ENCODE data around the gene ITGB1. TPM values are rescaled to one million over a fixed set of nuclear protein-coding genes. Genes with fewer than 3 reads are reported as not detected.

The ITGB1 gene
- total and polyA plus RNA-seq, 9 of the 15 experiments (the other 6 are each of a cell fraction or from before 2014, with no cell fraction given) = 40.2 to 194 (median 155) TPM

DNA sequence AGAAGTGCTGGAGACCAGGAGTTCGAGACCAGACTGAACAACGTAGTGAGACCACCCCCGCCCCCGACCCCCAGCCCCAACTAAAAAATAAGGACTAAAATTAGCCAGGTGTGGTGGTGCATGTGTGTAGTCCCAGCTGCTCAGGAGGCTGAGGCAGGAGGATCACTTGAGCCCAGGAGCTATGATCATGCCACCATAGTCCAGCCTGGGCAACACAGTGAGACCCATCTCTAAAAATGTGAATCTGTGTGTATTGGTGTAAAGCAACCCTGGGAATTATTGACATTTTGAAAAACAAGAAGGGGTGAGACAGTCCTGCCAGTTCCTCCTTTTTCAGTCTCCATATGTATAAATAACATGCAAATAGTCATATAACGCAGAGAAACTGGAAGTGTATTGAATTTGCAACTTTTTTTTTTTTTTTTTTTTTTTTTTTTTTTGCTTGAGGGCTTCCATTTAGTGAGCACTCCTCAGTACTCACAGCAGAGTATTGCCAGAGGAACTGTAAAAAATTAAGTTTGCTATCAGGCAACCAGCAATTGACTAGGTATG, 3.4 kb upstream of the ITGB1 start (continued):
- TF ChIP-seq, protein P1, sequence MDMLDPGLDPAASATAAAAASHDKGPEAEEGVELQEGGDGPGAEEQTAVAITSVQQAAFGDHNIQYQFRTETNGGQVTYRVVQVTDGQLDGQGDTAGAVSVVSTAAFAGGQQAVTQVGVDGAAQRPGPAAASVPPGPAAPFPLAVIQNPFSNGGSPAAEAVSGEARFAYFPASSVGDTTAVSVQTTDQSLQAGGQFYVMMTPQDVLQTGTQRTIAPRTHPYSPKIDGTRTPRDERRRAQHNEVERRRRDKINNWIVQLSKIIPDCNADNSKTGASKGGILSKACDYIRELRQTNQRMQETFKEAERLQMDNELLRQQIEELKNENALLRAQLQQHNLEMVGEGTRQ (CRISPR knock-in tag; IDR thresholded peaks at IDR 0.05) = no peak
- TF ChIP-seq JUNB (CRISPR knock-in tag; conservative IDR thresholded peaks at IDR 0.05) (no peak), JUND (IDR thresholded peaks at IDR 0.05; ENCODE audit: borderline replicate concordance, low read depth, low read length) (no peak), JUND (tag; IDR thresholded peaks at IDR 0.05; ENCODE audit: borderline replicate concordance, low read depth, low read length) (no peak), SAP30 (IDR thresholded peaks at IDR 0.05; ENCODE audit: borderline replicate concordance, insufficient read depth, low read depth, low read length, poor library complexity, severe bottlenecking) (no peak)
- TF ChIP-seq, protein P2, sequence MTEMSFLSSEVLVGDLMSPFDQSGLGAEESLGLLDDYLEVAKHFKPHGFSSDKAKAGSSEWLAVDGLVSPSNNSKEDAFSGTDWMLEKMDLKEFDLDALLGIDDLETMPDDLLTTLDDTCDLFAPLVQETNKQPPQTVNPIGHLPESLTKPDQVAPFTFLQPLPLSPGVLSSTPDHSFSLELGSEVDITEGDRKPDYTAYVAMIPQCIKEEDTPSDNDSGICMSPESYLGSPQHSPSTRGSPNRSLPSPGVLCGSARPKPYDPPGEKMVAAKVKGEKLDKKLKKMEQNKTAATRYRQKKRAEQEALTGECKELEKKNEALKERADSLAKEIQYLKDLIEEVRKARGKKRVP (CRISPR knock-in tag; IDR thresholded peaks at IDR 0.05) = no peak

DNA sequence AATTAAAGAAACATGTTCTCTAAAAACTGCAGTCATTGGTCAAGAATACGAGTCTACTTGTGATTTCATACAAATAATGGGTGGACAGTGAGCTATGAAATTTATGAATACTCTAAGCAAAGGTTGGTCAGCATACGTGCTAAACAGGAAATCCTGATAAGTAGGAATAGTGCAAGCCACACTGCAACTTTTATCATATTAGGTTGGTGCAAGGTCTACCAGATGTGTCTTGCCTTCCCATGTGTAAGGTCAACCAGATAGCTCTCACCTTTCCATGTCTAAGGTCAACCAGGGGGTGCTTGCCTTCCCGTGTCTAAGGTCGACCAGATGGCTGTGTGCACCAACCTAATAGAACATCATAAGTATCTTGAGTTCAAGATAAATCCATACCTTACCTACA, 2.0 kb upstream of the ITGB1 start:
- 4% methylated on average over 4 of the region's 4 CpGs for WGBS (ENCODE audit: insufficient coverage, low coverage, missing lambda C conversion rate)
- H4K20me1 ChIP-seq (replicated peaks; ENCODE audit: control insufficient read depth, insufficient read depth, low read length) = peaks cover 4% of the 10 kb centered on the region
- H3K27me3 ChIP-seq (ENCODE audit: control insufficient read depth in 2 of 2, insufficient read depth in 2 of 2, low read length in 2 of 2) = no peaks in the 10 kb centered on the region
- peak overlapping the region; percentile 37; the same call in 1 of the 2 replicates for H2AFZ ChIP-seq (ENCODE audit: low read depth, low read length)
- H3K9me1 ChIP-seq (ENCODE audit: control insufficient read depth, insufficient read depth, low read length) = no peaks in the 10 kb centered on the region
- H3K36me3 ChIP-seq (ENCODE audit: control insufficient read depth, insufficient read depth, low read length) = peaks cover 2% of the 10 kb centered on the region; the same call in 1 of the 3 replicates
- H3K9me3 ChIP-seq (replicated peaks; ENCODE audit: control insufficient read depth, insufficient read depth, low read depth, low read length) = no peaks in the 10 kb centered on the region
- intact Hi-C loops (cut with micrococcal nuclease) = loop anchor here (2.0 kb wide), 1 partner anchor 45 kb away; no protein-coding TSS in a partner anchor
- peak overlapping the region; percentile 95 for H3K4me2 ChIP-seq (ENCODE audit: insufficient read depth, low read length)
- peak overlapping the region; percentile 81 for H3K4me3 ChIP-seq
- H3K4me1 ChIP-seq (replicated peaks in 1 of 2; ENCODE audit: control insufficient read depth in 2 of 2, insufficient read depth in 2 of 2, low read length in 2 of 2) = peaks cover 10 to 34% of the 10 kb centered on the region in 2 experiments
- no TSS peak for BruUV-seq (replicated peaks)
- H3K79me2 ChIP-seq (ENCODE audit: control insufficient read depth, insufficient read depth, low read length) = peaks cover 52% of the 10 kb centered on the region
- FAIRE-seq (peak; percentile 83), ATAC-seq (peak; percentile 8; the same call in 2 of the 3 replicates), DNase-seq (ENCODE audit: extremely low read depth in 1 of 4, low spot score in 3 of 4) (peak in 3 of 4 experiments; percentile 27 to 84 (median 39))
- POLR2A ChIA-PET = interaction anchor here (0.8 to 1.5 kb wide), 4 partner anchors 11 to 47 kb away, joined by 3 to 23 read pairs (median 4); no protein-coding TSS in a partner anchor
- CTCF ChIA-PET (ENCODE audit: low intra/inter-chr PET ratio) = no interaction called here
- in situ Hi-C loops (cut with MboI) = no loop called here
- peak overlapping the region in 1 of 2 experiments; percentile 96; a peak in 2 of 4 replicates for H3K9ac ChIP-seq (ENCODE audit: insufficient read depth in 1 of 2, low read depth in 2 of 2, low read length in 2 of 2)
- peak overlapping the region; percentile 97 for H3K27ac ChIP-seq (ENCODE audit: extremely low read depth, low read depth, low read length)
- no peak for TF ChIP-seq KAT7 (CRISPR knock-in tag; IDR thresholded peaks at IDR 0.05; ENCODE audit: borderline replicate concordance)
- TF ChIP-seq NONO (IDR thresholded peaks at IDR 0.05; ENCODE audit: low read depth in 2 of 2, low read length in 1 of 2) = no peak
- no peak for TF ChIP-seq ZNF444 (CRISPR knock-in tag; IDR thresholded peaks at IDR 0.05)
- TF ChIP-seq, protein P3, sequence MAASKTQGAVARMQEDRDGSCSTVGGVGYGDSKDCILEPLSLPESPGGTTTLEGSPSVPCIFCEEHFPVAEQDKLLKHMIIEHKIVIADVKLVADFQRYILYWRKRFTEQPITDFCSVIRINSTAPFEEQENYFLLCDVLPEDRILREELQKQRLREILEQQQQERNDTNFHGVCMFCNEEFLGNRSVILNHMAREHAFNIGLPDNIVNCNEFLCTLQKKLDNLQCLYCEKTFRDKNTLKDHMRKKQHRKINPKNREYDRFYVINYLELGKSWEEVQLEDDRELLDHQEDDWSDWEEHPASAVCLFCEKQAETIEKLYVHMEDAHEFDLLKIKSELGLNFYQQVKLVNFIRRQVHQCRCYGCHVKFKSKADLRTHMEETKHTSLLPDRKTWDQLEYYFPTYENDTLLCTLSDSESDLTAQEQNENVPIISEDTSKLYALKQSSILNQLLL (CRISPR knock-in tag; IDR thresholded peaks at IDR 0.05; ENCODE audit: borderline replicate concordance) = no peak
- no peak for TF ChIP-seq CREBBP (IDR thresholded peaks at IDR 0.05; ENCODE audit: low read depth, low read length)
- peak; percentile 50 for TF ChIP-seq DACH1 (IDR thresholded peaks at IDR 0.05; ENCODE audit: partially characterized antibody)
- TF ChIP-seq CC2D1A (IDR thresholded peaks at IDR 0.05) = no peak
- TF ChIP-seq, protein P4, sequence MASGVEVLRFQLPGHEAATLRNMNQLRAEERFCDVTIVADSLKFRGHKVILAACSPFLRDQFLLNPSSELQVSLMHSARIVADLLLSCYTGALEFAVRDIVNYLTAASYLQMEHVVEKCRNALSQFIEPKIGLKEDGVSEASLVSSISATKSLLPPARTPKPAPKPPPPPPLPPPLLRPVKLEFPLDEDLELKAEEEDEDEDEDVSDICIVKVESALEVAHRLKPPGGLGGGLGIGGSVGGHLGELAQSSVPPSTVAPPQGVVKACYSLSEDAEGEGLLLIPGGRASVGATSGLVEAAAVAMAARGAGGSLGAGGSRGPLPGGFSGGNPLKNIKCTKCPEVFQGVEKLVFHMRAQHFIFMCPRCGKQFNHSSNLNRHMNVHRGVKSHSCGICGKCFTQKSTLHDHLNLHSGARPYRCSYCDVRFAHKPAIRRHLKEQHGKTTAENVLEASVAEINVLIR (CRISPR knock-in tag; IDR thresholded peaks at IDR 0.05) = no peak
